Measurements from ENCODE around the gene PPP1R18. TPM values are rescaled to one million over a fixed set of nuclear protein-coding genes. Genes with fewer than 3 reads are reported as not detected.

Gene PPP1R18
- total RNA-seq, 1 donor from 2014 or later: 42.5 TPM

DNA sequence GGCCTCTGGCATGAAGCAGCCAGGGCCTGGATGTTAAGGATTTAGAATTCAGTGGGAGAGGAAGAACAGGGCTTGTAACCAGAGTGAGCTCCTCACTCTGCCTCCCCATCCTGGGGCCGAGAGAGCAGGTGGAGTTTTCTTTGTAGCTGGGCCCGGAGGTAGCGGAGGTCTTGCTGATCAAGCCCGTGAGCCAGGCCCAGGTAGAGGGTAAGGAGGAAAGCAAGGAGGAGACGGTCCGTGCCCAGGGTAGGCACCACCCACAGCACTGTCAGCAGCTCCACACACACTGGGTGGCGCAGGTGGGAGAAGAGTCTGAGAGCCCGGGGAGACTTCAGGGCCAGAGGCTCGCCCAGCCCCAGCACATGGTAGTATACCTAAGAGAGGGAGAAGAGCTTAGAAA is 2.1 kb upstream of the PPP1R18 start:
- DNase-seq (ENCODE audit: extremely low spot score in 2 of 2): no peak
- intact Hi-C loops (cut with DNase I): loop anchor here (10.0 kb wide), 2 partner anchors 74 to 196 kb away; partner anchors contain the start of genes DDR1, MRPS18B and PPP1R10
- Histone ChIP-seq H3K36me3 (no peaks in the 10 kb centered on the region), H3K4me1 (peaks cover 55% of the 10 kb centered on the region), H3K4me3 (peak overlapping the region in 1 of 2 donors; percentile 93), H3K9me3 (no peaks in the 10 kb centered on the region), H3K27me3 (no peaks in the 10 kb centered on the region), H3K27ac (peak overlapping the region; percentile 92)
- TF ChIP-seq POLR2A (IDR thresholded peaks at IDR 0.05): no peak
- no peak for TF ChIP-seq CTCF (IDR thresholded peaks at IDR 0.05)
- no peak for TF ChIP-seq POLR2AphosphoS5 (IDR thresholded peaks at IDR 0.05; ENCODE audit: insufficient read depth in 1 of 2, low read depth in 1 of 2)

DNA sequence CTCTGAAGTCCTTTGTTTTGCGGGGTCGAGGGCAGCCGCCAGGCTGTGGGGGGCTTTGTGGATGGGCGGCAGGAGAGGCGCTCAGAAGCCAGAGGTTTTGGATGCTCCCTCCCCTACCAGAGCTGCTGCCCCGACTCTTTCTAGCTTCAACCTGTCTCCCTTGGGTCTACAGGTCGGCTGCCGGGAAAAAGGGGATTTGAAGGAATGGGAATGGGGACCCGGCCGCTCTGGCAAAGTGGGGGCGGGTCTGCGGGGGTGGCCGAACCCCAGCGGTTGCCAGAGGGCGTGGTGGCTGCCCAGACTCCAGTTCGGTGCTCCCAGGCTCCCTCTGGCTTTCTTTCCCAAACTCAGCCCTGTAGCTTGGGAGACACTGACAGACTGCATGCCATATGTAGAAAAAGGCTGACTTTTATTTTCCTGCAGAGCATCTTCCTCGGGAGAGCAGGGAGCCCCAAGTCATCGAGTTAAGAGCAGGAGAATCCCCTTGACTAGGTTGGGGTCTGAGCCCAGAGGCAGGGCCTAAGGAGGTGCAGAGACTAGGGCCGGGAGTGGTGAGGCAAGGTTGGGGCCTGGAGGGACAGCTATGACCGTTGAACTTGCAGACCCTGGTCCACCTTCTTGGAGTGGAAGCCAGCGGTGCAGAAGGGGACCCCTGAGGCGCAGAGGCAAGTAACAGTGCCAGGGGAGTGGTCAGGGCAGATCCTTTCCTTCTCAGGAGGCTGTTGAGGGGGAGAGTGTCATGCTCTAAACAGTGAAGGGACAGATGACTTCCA is 1.4 kb upstream of the PPP1R18 start:
- Histone ChIP-seq H3K36me3 (no peaks in the 10 kb centered on the region), H3K27me3 (no peaks in the 10 kb centered on the region), H3K4me3 (peak overlapping the region; percentile 93 to 97), H3K27ac (peak overlapping the region; percentile 92), H3K9me3 (no peaks in the 10 kb centered on the region), H3K4me1 (peaks cover 62% of the 10 kb centered on the region)
- DNase-seq (ENCODE audit: extremely low spot score in 2 of 2): no peak
- intact Hi-C loops (cut with DNase I): loop anchor here (2.0 to 10.0 kb wide), 3 partner anchors 33 to 197 kb away; partner anchors contain the start of genes DDR1, MRPS18B, PPP1R10 and TUBB
- TF ChIP-seq POLR2A (IDR thresholded peaks at IDR 0.05) (no peak), CTCF (IDR thresholded peaks at IDR 0.05) (peak in 1 of 3 experiments; percentile 20), POLR2AphosphoS5 (IDR thresholded peaks at IDR 0.05; ENCODE audit: insufficient read depth in 1 of 2, low read depth in 1 of 2) (peak in 1 of 2 donors; percentile 2)

- H3K4me1 ChIP-seq: peaks cover 70% of the 10 kb centered on the region
- H3K27me3 ChIP-seq: no peaks in the 10 kb centered on the region
- H3K9me3 ChIP-seq: no peaks in the 10 kb centered on the region
- H3K4me3 ChIP-seq: peak overlapping the region; percentile 93 to 97
- H3K27ac ChIP-seq: peak overlapping the region; percentile 92
- H3K36me3 ChIP-seq: no peaks in the 10 kb centered on the region
- peak in 1 of 2 donors; percentile 99 for DNase-seq (ENCODE audit: extremely low spot score in 2 of 2)
- intact Hi-C loops (cut with DNase I): loop anchor here (2.0 to 10.0 kb wide), 3 partner anchors 34 to 198 kb away; partner anchors contain the start of genes DDR1, MRPS18B, PPP1R10 and TUBB
- TF ChIP-seq CTCF (IDR thresholded peaks at IDR 0.05): no peak
- TF ChIP-seq POLR2A (IDR thresholded peaks at IDR 0.05): peak in 1 of 2 donors; percentile 43
- TF ChIP-seq POLR2AphosphoS5 (IDR thresholded peaks at IDR 0.05; ENCODE audit: insufficient read depth in 1 of 2, low read depth in 1 of 2): peak; percentile 96 to 98
Observed at GRCh38 chr6:30686908-30687658, 638 bp upstream of the PPP1R18 start.

DNA sequence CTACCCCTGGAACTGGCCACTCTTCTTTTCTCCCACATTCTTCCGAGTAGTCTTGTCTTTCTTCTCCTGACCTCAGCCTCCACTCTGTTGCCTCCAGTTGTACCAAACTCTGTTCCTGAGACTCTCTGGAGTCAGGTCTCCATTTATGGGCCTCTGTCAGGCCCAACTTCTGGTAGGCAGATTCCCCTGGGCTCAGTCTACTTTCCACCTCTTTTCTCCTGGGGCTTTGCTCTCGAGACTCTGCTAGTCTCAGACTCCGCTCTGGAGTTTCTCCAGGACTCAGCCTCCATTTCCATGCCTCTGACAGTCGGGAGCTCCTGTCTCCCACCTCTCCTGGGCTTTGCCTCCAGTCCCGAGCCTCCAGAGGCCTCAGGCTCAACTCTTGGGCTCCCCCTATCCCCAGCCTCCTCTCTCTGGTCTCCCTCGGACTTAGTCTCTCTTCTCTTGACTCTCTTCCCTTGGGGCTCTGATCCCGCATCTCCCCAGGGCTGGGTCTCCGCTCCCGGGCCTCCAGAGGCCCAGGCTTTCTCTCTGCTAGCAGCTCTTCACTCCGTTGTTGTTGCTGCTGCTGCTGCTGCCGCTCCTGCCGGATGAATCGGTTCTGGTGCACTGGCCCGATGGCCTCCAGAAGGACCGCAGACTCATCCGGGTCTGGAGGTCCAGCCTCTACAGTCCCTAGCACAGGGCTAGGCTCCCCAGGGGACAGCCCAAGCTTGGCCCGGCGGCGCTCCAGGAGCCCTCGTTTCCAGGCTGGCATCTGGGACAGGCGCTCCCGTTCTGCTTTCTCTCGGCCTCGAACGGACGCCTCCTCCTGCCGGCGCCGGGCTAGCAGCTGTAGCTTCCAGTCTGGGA is 1.1 kb downstream of the PPP1R18 start:
- Histone ChIP-seq H3K27me3 (no peaks in the 10 kb centered on the region), H3K9me3 (no peaks in the 10 kb centered on the region), H3K4me1 (peaks cover 86% of the 10 kb centered on the region), H3K4me3 (peak overlapping the region; percentile 93 to 97), H3K27ac (peak overlapping the region; percentile 92), H3K36me3 (no peaks in the 10 kb centered on the region)
- intact Hi-C loops (cut with DNase I): loop anchor here (2.0 to 10.0 kb wide), 3 partner anchors 35 to 199 kb away; partner anchors contain the start of genes DDR1, MRPS18B, PPP1R10 and TUBB
- no peak for TF ChIP-seq POLR2A (IDR thresholded peaks at IDR 0.05)
- TF ChIP-seq CTCF (IDR thresholded peaks at IDR 0.05): no peak
- TF ChIP-seq POLR2AphosphoS5 (IDR thresholded peaks at IDR 0.05; ENCODE audit: insufficient read depth in 1 of 2, low read depth in 1 of 2): no peak
- DNase-seq (ENCODE audit: extremely low spot score in 2 of 2): no peak

Data from vagina (tissue), 2 donors.